GM12874 (cell line): ENCODE results near the gene SGIP1.

ENCODE experiments used
- CTCF ChIP-seq: IDR thresholded peaks from 2 replicates; pipeline ENCODE4 v1.5.1; 2011; ENCODE audit warnings: low read depth, mild to moderate bottlenecking, control low read depth, low read length, moderate library complexity; ENCODE audit not compliant: insufficient read depth

SGIP1 gene

GRCh38 chr1:66506991-66507390, 27.0 kb upstream of the SGIP1 start:
- TF ChIP-seq CTCF = no peak

GRCh38 chr1:66510407-66510806, 23.5 kb upstream of the SGIP1 start:
- no peak for TF ChIP-seq CTCF

- no peak for TF ChIP-seq CTCF
Observed at GRCh38 chr1:66511118-66511517, 22.8 kb upstream of the SGIP1 start.

- TF ChIP-seq CTCF = no peak
Observed at GRCh38 chr1:66517959-66518358, 16.0 kb upstream of the SGIP1 start.

- TF ChIP-seq CTCF = no peak
Observed at GRCh38 chr1:66518654-66519053, 15.3 kb upstream of the SGIP1 start.

GRCh38 chr1:66519992-66520391, 14.0 kb upstream of the SGIP1 start:
- no peak for TF ChIP-seq CTCF

- no peak for TF ChIP-seq CTCF
Observed at GRCh38 chr1:66520655-66521054, 13.3 kb upstream of the SGIP1 start.
